HCEC 1CT (cell line): ENCODE results near the gene ADAT3.

ENCODE experiments used
- DNase-seq: peaks from one replicate; pipeline ENCODE4 v3.0.0-alpha.2; 2017

Gene ADAT3

DNA sequence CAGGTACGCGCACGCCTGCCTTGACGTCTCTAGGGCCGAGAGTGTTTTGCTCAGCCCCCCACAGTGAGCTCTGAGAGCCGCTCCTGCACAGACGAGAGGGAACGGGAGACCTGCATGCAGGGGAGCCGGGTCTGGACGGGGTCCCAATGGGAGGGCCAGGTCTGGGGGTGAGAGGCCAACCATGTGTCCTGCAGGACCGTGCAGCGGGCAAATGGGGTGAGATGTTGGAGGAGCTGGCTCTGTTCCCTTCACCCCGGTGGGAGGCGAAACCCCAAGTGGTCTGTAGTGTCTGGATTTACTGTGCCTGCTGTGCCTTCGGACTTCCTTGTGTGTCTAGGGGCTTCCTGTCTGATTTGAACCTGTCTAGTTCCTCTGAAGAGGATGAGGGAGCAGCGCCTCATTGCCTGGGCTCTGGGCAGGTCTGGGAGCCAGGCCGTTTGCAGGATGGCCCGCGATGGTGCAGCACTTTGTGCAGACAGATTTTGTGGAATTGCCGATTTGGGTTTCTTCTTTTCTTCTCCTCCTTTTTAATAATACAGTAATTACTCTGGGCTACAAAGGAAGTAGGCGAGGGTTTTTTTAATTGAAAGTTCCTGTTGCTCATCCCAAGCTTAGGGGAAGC lies 37.8 kb downstream of the ADAT3 start:
- no peak for DNase-seq

DNA sequence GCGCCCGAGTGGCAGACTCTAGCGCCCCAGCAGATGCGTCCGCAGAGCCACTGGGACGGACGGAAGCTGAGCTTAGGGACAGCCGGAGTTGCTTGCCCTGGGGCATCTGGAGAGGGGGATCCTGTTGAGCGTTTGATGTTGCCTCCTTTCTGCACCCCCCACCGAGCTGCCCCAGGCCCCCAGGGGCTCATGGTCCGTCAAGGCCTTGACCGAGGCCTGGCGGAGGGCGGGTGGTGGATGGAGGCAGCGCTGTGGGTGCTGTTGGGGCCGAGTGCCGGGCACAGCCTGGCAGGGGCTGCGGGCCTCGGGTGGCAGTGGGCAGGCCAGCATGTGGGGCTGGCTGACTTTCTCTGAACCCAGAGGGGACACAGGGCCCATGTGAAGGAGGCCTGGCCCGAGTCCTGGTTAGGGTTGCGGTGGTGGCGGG lies 38.5 kb downstream of the ADAT3 start:
- no peak for DNase-seq

DNA sequence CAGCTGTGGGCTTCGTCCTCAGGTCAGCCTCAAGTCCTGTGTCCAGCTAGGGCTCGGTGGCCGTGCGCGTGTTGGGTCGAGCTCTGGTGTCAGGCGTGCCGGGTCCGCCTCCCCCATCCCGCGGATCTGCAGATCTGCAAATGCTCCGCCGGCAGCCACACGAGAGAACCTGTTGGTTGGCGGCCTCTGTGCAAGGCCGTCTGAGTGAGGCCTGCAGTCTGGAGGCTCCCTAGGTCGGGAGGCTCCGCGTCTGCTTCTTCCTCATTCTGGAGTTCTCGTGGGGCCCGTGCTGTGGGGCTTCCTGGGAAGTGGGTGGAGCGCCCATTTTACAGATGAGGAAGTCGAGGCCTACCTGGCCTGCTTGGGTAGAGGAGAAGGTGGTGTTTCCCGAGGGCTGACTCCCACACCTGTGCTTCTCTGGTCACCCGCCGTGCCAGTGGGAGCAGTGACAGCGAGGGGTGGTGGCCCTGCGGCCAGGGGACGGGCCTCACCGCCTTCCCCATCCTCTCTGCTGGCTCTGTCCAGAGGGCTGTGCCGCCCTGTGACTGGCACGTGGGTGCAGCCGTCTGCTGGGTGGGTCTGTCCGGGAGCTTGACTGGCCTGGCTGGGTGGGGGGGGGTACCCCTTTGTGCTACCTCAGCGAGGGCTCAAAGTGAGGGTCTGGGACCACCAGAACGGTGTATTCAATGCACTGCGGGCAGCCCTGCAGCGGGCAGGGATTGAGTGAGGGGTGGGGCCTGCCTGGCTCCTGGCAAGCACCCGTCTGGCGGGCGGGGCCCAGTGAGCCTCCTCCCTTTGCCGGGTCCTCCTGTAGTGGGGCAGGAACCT lies 39.1 kb downstream of the ADAT3 start:
- DNase-seq = no peak

DNA sequence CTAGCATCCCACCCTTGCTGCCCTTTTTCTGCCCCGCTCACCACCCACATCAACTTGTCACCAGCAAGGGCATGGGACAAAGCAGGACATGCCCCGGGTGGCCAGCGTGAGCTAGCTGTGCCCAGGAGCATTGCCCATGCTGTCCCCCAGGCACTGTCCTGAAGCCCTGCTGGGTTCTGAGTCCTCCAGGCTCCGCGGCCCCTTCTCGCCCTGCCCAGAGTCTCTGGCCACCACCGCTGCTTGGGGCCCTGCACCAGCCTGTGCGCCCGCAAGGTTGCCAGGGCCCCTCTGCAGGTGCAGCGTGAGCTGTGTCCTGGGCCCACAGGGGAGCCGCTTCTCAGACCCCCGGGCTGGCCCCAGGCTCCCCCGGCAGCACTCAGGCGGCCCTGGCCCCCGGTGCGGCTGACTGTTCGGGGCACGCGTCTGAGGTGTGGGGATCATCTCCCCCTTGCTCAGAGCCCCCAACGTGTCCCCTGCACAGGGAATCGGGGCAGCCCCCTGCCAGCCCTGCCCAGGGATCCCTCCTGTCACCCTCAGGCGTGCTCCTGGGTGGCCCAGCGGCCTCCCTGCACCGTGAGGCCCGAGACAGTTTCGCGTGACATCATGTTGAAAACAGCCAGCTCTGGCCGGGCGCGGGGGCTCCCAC lies 39.8 kb downstream of the ADAT3 start:
- DNase-seq = no peak

DNA sequence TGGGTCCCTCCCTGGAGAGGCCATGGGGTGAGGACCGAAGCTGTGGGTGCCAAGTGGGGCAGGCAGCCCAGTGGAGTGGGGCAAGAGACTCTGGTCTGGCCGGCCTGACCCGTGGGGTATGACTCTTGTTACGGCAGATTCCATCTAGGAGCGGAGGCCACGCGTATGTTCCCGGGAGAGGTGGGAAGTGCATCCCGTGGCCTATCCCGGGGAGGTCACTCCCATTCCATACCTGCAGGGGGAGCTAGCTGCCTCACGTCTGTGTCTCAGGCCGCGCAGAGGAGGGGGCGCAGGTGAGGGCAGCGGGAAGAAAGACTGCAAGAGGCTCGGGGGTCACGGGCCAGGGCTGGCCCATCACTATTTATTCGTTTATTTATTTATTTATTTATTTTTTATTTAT lies 40.7 kb downstream of the ADAT3 start:
- DNase-seq = no peak

DNA sequence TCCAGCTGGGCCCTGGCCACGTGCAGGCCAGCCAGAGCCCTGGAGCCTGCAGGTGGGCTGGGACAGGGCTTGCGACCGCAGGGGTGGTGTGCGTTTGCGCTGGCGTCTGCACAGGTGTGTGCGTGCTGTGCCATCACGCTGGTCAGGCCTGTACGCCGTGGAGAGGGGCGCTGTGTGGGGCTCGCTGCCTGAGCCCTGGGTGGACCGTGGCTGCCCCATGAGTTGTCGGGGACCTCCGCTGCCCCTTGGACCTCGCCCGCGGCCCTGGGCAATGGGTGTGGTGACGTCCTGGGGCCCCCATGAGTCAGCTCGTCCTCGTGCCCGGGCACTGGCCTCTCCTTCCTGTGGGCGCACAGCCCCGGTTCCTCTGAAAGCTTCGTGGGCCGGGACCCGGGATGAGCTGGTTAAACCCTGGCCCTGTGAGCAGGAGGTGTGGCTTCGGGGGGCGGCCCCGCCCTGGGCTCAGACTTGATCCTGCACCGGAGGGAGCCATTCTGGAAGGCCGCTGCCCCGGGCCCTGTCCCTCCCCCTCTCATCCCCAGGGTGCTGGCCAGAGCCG lies 42.5 kb downstream of the ADAT3 start:
- no peak for DNase-seq

DNA sequence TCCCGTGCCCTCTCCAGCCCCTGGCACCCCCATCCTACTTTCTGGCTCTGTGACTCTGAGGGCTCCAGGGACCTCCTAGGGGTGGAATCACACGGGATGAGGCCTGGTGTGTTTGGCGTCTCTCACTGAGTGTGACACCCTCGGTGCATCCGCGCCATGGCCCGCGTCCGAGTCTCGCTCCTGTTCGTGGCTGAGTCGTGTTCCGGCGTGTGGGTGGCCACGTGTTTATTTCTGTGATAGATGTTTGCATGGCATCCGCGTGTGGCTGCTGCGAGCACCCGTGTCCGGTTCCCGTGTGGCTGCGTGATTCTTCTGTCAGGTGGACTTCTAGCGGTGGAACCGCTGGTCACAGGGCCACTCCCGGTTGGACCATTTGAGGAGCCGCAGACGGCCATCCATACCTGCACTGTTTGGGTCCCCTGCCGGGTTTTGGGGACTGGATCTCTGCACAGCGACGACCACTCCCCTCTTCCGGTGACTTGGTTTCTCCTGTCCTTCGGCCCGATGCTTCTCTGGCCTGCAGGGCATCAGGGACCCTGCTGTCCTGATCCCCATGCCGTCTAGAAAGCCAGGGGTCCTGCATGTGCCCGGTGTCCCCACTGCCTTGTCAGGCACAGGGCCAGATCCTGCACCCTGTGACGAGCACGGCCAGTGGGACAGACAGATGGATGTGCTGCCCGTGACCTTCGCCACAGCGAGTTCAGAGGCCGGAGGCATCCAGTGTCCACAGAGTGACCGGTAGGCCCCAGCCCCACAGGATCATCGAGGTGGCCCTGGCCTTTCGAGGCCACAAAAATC lies 44.3 kb downstream of the ADAT3 start:
- no peak for DNase-seq

DNA sequence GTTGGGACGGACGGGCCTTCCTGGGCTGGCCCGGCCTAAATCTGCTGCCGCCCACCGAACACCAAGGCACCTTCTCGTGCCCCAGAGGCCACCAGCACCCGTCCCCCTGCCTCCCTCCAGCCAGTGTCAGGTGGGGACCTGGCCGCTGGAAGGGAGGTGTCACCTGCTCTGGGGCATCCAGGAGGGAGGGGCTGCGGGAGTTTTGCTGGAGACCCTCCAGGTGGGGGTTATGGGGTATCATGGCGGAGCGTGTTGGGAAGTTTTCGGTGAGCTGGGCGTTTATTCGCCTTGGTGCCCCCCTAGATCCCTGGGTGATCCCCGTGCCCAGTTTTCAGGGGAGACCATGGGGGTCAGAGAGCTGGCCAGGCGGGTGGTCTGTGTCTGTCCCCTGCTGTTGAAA lies 45.4 kb downstream of the ADAT3 start:
- no peak for DNase-seq

DNA sequence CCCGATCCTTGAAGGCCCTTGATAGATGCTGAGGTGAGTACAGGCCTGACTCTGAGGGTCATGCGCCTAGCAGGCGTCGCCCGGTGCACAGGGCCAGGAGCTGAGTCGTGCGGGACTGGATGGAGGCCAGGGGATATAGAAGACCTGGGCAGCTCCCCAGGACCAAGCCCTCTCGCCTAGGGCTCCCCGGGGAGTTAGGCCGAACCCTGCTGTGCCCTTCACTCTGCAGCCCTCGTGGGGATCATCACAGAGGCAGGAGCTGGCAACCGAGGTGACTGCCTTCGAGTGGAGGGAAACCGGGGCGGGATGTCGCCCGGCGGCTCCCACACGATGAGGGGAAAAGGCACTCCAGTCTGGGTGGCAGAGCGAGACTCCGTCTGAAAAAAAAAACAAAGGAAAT lies 47.4 kb downstream of the ADAT3 start:
- no peak for DNase-seq

DNA sequence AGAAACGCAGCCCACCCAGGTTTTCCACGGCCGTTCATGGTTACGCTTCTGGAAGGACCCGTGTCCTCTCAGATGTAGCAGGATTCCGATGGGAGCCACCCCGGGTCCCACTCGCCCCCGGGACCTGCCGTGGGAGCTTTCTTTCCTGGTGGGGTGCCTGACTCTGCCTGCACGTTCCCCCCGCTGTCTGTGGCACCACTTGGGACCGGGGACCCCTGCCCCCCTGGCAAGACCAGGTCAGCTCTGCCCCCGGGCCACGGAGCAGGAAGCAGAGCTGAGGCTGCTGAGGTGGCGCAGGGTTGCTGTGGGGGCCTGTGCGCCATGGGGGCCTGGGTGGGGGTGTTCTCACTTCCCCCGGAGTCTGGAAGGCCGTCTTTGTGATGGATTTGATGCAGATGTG lies 47.8 kb downstream of the ADAT3 start:
- DNase-seq = no peak

DNA sequence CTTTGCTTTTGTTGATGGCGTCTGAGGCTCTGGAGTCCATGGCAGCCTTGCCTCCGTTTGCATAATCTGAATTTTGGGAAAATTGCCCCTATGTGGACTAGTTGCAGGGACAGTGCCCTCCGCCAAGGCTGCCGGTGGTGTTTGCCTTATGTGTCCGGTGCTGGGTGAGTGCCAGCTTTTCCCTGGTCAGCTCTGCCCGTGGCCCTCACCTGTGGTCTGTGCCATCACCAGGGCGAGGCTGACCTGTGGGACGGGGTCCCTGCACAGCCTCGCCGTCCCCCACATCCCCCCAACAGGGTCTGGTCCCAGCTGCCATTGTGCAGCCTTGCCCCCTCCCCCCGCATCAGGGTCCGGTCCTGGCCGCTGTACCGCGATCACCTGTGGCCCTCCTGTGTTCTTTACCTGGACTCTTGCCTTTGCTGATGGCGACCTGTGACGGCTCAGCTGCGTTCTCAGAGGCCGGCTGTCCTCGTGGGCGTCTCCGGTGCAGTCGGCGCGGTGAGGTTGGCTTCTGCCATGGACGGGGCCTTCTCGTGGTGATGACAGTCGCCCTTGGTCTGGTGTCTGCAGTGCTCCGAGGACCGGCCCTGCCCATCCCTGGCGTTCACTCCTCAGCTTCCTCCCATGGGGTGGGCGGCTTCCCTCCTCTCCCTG lies 48.4 kb downstream of the ADAT3 start:
- DNase-seq = no peak

DNA sequence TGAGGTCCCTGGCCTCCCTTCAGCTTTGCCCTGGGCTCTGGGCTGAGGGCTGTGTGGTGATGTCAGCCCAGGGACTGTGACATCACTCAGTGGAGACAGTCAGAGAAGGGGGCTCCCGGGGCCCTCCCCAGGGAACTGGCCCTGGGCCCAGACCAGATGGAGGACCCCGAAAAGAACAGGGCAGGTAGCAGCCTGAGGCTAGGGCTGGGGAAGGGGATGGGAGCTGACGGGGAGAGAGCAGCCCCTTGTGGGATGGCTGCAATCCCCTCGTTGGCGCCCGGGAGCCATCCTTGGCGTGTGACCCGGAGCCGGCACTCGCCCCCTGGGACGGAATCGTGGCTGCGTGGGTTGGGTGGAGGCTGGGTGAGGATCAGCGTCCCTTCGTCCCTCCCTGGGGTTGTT lies 49.3 kb downstream of the ADAT3 start:
- DNase-seq = no peak

DNA sequence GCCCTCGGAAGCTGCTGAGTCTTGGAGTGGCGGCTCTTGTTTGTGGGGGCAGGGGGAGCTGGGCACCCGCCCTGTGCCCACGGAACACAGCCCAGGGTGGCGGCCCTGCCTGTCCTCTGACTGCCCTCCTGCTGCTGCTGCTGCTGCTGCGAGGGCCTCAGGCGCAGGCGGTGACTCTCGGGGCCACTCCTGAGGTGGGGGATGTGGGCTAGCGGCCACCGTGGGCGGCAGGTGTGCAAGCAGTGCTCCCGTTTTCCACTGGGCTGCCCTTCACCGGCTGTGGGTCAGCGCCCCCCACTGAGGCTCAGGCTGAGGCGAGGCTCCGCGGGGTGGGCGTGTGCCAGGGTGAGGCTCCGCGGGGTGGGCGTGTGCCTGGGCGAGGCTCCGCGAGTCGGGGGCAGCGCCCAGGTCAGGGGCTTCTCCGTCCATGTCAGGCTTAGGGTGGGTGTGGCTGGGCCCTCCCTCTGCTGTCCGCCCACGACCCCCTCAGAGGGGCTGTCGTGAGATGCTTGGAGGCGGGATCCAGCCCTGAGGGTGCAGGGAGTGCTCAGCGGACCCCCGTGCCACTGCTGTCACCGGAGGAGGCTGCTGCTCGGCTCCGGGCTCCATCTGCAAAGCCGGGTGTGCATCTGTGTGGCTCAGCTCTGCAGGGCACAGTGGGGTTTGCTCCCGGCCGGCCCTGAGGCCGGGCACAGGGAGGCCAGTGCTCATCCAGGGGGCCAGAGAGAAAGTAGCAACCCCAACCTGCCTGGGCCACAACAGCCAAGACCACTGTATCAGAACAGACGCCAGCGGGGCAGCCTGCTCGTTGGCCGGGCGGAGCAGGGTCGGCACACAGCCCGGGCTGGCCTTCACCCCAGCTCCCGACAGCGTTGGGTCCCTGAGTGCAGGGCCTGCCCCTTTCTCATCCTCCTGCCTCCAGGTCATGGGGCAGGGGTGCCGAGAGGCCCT lies 50.2 kb downstream of the ADAT3 start:
- no peak for DNase-seq

DNA sequence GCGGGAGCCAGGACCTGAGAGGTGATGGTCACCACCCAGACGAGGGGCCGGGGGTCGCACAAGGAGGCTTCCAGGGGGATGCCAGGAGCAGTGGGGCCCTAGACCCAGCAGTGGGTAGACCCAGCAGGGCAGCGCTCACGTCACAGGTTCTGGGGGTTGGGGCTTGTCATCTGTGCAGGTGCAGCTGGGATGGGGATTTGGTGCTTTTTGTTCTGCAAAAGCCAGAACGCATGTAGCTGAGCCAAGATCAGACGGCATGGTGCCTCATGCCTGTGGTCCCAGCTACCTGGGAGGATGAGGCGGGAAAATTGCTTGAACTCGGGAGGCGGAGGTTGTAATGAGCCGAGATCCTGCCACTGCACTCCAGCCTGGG lies 50.9 kb downstream of the ADAT3 start:
- DNase-seq = no peak

DNA sequence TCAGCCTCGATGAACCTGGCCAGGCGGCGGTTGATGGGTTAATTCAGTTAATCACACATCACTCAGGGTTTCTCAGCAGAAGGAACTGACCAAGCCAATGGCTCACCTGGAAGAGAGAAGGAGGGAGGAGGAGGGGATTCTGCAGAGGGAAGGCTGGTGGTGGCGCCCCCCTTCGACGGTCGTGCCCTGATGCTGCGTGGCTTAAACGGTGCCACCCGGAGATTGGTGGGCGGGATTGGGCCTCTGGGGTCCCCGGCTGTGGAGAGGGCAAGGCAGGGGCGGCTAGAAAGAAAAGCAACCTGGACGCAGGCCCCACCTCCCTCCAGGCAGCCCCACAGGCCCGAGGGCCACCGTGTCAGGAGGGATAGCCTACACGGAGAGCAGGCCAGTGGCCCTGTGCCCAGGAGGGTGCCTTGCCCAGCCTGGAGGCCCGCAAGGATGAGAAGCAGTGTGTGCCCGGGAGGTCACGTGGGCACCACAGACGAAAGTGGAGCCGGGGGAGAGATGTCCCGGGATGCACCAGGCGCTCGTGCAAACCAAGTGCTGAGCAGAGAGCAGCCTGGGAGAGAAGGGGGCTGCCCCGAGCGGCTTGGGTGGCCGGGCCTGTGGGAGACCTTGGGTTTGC lies 51.8 kb downstream of the ADAT3 start:
- DNase-seq = no peak

DNA sequence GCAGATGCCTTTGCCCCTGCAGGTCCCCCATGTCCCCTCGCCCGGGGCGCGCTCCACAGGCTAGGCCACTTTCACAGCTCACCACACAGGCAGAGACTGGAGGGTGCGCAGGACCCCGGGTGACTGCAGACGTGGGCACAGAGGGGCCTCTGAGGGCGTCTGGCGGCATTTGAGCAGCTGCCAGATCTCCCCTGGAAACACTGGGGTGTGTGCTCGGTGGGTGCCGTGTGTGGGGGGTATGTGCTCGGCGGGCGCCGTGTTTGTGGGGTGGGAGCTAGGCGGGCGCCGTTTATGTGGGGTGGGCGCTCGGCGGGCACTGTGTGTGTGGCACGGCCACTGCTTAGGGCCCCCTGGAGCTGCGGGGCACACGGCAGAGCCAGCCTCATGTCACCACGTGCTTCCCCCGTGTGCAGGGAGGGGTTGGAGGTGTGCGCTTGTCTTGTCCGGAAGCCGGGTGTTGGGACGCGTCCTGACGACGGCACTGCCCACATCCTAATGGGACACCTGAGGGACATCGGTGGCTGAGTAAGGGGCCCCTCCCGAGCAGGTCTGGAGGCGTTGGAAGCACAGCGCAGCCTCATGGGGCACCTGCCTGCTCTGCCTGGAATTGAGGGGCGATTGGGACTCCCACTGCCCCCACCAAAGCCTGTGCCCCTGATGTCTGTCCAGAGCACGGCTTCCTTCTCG lies 52.5 kb downstream of the ADAT3 start:
- DNase-seq = no peak

DNA sequence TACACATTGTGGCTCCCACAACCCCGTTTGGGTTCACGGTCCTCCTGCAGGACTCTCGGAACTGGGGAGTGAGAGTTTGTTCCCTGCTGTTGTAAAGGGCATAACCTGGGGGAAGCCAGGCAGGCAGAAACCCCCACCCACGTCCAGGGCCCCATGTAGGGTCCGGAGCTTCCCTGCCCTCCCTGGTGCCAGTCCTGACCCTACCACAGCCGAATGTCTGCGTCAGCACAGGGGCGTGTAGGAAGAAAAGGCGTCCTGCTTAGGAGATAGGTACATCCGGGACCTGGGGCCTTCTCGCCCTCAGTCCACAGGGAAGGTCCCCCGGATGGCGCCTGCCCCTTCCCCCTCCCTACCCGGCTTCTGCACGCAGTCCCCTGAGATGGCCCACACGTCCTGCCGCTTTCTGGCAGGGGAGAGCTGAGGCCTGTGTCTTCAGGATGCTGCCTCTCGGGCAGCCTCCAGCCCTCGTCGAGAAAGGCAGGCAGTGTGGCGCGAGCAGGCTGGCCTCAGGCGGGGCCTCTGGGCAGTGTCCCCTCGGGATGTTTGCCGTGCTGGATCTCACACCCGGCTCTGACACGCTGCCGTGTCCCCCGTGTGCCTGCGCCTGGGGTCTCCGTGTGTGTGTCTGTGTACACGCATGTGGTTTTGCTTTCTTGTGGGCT lies 54.9 kb downstream of the ADAT3 start:
- DNase-seq = no peak

DNA sequence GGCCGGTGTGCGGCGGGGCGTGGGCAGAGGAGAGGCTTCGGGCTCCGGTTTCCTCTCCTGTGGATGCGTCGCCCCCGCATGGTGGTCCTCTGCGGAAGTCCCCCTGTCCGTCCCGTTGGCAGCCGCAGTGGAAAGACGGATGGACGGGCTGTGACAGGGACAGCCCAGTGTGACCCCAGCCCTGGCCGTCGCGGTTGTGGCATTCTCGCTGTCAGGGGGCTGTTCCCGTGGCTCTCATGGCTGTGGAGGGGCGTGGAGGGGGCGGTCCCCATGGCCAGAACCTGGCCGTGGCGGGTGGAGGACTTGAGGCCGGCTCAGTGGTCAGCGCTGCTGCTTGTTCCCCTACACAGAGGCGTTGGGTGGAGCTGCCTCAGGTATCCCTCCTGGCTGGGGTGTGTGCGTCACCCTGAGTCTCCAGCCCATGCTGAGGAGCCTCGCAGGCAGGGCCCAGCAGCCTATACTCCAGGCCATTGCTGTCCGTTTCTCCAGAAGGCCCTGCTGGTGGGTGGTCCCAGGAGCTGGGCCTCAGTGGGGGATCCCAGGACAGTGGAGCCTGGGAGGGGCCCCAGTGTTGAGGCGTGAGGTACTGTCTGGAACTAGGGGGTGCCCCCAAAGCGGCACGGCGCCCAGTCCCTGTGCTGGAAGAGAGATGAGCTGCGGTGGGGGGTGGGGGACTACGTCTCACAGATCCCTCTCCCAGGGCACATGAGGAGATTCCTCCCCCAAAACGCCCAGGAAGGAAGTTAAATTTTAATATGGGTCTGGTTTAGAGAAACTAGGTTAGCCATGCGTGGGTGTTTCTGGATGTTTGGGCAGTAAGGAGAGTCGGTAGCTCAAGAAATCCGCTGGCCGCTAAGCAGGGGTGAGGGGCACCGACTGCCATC lies 56.0 kb downstream of the ADAT3 start:
- no peak for DNase-seq

DNA sequence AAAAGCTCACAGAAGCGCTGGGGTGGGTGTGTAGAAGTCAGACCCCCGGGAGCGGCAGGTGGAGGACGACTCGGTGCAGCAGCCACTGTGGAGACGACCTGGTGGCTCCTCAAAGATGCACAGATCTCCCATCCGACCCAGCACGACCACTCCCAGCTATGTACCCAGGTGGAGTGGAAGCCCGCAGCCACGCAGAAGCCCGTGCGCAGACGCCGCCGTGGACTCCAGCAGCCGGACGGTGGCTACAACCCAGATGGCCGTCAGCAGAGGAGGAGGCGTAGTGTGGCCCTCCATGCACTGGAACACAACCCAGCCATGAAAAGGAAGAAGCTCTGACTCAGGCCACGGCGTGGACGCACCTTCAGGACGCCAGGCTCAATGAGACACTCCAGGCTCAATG lies 57.5 kb downstream of the ADAT3 start:
- DNase-seq = no peak
